NCI-H1417 (cell line): ENCODE measurements around the gene PTPN9.
A peak's percentile ranks its signal among the peaks of the same experiment; 100 is the strongest.
"Not testable (repeated sequence)": the region's sequence is repeated elsewhere in the genome, so short reads cannot be mapped to it uniquely, and the experiment has no call there.

ENCODE experiments used
- DNase-seq, 3 experiments: peaks; one replicate each; lab custom pipeline; 2025; lab: John Stamatoyannopoulos, UW

The PTPN9 gene

DNA sequence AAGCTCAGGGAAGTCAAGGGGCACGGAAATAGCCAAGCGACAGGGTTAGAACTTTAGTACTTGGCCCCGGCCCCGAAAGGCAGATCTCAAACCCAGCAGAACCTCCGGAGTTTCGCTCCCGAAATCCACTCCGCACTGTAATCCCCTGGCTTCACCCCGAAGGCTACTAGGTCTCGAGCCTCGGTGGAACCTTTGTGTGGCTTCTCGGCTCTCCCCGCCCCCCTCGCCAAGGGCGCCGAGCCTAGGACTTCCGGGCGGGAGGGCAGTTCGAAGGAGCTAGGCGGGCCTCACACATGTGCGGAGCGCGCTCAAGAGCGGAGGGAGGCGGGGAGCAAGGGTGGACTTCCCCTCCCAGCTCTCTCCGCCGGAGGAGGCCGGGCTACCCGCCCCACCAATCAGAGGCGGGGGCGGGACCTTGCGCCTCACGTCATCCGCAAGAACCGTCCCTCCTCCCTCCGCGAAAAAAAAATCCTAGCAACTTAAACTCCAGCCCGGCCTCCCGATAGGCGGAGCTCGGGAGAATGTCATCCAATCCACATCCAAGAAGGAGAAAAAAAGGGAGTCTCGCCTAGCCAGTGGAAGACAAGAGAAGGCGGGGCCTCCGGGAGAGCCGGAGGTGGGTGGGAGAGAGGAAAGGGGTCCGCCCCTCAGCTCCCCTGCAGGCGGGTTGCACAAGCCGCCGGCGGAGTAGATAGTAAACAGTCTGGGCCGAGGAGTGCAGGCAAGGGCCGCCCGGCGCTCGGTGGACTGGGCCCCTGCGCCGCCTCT lies 125.2 kb downstream of the PTPN9 start:
- DNase-seq, result peak; percentile 98 to 100 (median 100)

DNA sequence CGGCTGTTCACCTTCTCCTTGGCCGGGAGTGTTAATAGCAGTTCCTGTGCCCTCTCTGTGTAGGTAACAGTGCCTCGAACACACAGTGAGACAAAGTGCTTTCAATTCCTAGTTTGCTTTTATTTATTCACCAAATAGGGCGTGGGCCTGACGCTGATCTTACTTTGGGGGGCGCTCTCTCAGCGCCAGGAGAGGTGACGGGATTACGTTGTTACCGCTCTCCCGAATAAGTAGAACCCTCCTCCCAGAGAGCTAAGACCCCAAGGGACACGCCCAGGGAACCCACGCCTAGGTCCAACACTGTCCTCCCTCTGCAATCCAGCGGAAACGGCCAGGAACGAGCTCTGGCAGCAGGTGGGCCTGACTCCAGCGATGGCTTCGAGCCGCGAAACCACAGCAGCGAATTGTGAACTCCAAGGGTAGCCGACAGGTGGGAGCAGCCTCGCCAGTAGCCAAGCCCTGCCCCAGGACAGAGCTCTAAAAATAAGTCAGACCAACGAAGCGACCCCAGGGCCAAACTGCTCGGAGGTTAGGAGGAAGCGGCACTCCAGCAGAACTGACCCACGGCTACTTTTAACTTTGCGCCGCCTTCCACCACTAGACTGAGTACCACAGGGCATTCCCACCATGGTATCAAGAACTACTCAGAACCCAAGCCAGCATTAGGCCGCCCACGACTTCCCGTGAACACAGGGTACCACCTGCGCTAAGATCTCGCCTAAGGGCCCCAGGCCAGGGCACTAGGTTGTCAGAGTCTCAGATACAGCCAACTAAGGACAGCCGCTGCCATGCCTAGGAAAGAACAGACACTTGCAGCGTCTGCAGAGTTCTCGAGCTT lies 126.0 kb downstream of the PTPN9 start:
- DNase-seq, result peak in 2 of 3 experiments; percentile 73 to 76

DNA sequence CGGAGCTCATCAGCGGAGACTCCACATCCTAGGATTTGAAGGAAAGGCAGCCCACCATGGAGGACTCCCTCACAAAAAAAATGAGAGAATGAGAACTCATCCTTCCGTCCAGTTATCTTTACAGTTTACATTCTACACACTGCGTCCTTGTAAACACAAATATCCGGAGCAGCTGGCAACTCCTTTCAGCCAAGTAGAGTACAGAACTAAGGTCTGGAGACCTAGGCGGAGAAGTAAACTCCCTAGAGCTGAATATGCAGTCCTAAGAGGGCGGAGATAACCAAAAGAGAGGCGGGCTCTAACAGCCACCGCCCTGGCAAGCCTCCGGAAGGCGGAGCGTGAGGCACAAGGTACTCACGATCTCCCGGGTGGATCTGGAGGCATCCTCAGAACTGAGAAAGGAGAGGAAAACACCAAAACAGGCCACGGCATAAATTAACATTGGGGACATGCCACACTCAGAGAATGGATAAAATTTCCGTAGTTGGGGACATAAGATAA lies 126.7 kb downstream of the PTPN9 start:
- DNase-seq, result peak; percentile 58 to 91 (median 77)

DNA sequence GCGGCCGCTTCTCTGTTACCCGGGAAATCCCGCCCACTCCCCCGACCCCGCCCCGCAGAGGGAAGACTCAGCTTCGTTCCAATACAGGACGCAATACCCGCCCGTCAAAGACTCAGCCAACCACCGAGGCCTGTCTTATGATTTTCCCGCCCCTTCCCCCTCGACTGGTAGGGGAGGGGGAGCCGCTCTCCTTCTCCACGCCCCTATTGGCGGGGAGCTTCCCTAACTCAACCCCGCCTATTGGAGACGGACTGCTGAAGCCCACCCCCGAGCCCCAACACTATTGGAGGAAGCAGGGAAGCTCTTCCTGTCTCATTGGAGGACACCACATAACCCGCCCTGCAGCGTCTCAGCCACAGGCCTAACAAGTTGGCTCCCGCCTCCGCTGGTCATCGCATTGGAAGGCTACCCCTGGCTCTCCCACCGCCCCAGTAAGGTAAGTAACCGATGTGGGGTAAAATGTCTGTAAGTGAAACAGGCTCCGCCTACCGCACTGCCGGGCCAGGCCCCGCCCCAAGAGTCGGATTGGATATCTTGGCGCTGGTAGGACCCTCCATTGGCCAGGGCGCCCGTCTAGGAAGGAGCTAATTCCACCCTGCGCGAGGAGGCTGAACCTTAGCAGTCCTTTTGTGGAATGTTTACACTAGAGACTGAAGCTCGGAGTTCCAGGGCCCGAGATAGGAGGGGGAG lies 127.3 kb downstream of the PTPN9 start, which contains the start of gene SIN3A:
Gene SIN3A, minus strand, starts transcription at position 17 of the 690 bp plus-strand sequence. CDS start 21,315 bp downstream, outside the sequence.
- peak; percentile 96 to 100 (median 100) for DNase-seq

DNA sequence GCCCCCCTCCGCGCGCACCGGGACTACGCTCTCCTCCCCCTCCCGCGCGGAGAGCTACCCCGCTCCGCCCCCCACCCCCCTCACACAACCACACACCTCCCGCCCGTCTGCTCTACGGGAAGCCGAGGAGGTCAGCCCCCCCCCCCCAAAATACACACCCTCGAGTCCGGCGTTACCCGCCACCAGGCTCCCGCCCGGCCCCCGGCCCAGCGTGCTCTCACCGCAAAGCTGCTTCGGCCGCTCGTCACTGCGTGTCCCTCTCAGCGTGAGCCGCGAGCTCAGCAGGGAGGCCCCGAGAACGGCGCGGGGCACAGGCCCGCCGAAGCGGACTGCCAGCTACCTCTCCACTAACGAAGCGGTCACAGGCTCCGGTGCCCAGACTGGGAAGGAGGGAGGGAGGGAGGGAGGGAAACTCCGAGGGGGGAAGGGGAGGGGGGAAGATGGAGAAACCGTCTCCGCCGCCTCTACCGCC lies 127.9 kb downstream of the PTPN9 start:
- no peak for DNase-seq

DNA sequence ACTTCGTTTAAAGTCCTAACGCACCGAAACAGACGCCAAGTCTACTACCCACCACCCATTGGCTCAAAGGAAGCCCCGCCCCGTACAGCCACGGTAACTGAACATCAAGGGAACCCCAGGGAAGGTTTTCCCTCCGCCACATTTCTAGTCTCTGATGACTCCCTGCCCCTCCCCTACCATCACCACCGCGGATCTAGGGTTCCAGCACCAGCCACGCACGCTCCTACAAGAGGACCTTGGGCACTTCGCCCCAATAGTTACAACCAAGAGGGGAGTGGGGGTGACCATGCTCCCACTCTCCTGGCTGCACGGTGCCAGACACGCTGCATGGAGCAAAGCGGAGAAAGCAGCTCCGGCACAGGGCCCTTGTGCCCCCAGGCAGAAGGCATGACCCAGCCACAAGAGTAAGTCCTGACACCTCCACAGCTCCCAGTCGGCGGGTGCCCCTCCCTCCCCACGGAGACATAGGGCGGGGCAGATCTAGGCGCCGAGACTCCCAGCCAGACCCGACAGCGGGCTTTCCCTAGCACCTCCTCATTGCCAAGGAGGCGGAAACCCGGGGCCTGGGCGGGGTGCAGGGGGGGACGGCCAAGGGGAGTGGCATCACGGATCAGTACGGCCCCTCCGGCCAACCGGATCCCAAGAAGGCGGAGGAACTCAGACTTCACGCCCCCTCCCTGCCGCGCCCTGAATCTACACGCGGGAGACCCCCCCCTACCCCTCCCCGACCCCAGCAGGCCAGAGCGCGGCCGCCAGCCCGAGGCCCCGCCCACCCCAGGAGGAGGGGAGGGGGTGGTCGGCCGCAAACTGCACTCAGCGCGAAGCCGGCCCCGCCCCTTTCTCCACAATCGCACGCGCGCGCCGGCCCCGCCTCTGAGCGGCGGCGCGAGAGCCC lies 128.6 kb downstream of the PTPN9 start:
- DNase-seq, result peak; percentile 96 to 98 (median 97)

DNA sequence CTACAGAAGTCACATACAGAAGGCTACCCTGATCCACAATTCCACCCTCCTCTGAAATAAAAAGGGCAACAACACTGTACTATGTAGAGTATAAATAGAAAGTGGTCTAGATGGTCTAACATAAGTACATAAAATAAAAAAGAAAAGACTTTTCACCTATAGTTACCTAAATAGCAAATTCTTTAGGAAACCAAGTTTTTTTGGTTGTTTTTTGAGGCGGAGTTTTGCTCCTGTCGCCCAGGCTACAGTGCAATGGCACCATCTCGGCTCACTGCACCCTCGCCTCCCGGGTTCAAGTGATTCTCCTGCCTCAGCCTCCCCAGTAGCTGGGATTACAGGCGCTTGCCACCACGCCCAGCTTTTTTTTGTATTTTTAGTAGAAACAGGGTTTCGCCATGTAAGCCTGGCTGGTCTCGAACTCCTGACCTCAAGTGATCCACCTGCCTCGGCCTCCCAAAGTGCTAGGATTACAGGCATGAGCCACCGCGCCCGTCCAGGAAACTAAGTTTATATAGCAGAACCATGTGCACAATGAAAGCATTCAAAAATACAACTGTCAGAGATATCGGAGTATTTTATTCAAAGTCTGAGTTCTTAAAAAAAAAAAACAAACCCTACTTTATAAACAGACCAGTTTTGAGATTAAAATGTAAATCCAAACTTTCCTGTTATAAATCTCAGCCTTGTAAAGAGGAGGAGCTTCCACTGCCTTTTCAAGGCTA lies 129.4 kb downstream of the PTPN9 start:
- DNase-seq, result peak in 1 of 3 experiments; percentile 23

DNA sequence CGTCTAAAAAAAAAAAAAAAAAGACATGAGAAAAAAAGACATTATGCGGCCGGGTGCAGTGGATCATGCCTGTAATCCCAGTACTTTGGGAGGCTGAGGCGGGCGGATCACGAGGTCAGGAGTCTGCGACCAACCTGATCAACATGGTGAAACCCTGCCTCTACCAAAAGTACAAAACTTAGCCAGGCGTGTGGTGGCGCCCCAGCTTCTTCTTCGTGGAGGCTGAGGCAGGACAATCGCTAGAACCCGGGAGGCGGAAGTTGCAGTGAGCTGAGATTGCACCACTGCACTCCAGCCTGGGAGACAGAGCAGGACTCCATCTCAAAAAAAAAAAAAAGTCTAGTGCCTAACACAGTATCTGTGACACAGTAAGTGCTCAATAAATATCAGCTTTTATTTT lies 130.9 kb downstream of the PTPN9 start:
- not testable (repeated sequence) for DNase-seq

DNA sequence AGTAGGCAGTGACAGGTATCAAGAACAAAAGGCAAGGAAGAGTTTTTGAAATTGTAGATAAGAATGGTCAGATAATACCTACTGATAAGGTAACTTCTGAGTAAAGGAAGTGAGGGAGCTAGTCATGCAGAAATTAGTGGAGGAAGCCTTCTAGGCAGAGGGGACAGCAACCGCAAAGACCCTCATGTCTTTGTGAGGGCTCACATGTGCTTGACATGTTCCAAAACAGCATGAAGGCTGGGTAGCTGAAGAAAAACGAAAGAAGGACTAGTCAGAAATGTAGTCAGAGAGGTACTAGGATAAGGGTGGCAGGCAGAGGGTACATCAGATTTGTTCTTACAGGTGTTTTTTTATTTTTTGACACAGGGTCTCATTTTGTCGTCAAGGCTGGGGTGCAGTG lies 133.0 kb downstream of the PTPN9 start:
- no peak for DNase-seq

DNA sequence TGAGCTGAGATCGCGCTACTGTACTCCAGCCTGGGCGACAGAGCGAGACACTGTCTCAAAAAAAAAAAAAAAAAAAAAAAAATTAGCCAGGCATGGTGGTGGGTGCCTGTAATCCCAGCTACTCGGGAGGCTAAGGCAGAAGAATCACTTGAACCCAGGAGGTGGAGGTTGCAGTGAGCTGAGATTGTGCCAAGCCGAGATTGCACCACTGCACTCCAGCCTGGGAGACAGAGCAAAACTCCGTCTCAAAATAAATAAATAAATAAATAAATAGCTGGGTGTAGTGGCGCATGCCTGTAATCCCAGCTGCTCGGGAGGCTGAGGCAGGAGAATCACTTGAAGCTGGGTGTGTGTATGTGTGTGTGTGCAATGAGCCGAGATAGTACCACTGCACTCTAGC lies 133.8 kb downstream of the PTPN9 start:
- not testable (repeated sequence) for DNase-seq

DNA sequence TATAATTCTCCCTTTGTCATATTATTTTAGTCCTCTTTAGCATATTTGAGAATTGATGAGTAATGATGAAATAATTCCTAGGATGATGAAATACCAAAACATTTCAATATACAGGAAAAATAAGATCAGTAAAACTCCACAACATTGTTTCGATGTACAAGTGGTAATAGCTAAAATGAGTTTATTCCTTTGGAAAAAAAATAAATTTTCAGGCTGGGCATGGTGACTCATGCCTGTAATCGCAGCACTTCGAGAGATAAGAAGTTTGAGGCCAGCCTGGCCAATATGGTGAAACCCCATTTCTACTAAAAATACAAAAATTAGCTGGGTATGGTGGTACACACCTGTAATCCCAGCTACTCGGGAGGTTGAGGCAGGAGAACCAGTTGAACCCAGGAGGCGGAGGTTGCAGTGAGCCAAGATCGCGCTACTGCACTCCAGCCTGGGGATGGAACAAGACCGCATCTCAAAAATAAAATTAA lies 135.1 kb downstream of the PTPN9 start:
- not testable (repeated sequence) for DNase-seq

DNA sequence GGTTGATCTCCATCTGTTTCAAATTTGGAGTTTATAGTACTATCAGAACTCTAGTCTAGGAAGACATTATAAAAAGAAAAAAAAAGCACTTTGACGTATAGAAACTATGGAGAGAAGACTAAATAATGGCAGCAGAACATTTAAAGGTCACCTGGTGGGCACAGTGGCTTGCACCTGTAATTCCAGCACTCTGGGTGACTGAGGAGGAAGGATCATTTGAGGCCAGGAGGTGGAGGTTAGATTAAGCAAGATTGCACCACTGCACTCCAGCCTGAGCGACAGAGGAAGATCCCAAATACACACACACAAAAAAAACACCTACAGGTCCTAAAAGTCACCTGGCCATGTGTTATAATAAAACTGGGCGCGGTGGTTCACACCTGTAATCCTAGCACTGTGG lies 141.4 kb downstream of the PTPN9 start:
- DNase-seq, result no peak

DNA sequence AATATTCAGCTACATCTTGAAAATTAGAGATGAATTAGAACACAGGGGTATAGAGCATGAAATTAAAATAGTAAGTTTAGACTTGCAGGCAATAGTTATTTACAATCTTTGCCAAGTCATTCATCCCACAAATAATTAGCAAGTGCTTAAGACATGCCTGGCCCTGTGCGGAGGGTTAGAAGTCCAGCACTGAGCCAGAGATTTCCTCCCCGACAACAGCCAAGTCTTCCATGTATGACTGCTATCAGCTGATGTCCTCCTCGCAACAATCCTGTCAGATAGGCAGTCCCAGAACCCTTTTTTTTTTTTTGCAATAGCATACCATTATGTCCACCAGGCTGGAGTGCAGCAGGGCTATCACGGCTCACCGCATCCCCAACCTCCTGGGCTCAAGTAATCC lies 142.2 kb downstream of the PTPN9 start:
- DNase-seq, result no peak

DNA sequence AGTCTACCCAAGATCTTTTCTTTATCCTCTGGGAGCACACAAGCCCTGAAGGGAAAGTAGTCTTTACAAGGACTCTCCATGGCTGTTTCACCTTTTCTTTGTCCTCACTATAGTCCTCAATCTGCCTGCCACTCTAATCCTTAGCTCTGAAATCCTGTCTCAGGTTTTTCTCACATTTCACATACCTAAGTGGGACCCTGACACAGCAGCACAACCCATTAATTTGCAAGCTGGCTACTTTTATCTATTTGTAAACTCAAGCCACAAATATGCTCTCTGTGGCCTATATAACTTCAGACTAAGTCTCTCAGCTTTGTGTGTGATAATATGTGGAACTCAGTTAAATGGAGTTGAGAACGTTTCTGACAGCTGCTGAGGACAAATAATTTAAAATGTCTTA lies 147.4 kb downstream of the PTPN9 start:
- no peak for DNase-seq

DNA sequence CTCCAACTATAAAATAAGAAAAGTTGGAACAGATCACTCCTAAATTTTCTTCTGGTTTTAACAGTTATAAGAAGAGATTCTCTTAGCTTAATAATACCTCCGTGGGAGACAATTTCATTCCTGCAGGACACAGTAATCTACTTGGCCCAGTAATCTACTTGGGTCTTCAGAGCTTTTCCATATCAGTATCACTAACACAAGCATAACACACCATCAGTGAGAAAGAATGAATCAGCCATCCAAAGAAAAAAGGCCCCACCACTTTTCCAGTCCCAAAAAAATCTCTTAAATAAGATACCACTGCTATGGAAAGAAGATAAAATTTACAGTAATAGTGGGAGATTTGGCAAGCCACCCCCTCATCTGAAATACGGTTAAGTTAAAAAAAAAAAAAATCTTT lies 147.8 kb downstream of the PTPN9 start:
- DNase-seq, result no peak

DNA sequence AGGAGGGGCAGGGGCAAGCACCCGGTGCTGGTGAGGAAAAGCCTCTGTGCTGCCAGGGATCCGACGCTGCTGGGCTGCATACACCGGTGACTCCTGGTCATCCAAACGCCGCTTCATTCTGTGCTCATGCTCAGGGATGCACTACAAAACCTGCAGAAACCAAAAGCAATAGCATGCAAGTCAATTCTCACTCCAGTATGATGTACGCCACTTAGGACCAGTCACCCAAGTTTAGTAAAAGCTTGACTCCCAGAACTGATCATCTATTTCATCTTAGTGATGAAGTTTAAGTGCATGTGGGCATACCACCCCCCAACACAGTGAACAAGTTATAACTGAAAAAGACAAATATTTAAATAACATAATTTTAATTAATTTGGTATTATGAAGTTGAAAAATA lies 148.9 kb downstream of the PTPN9 start:
- DNase-seq, result no peak

DNA sequence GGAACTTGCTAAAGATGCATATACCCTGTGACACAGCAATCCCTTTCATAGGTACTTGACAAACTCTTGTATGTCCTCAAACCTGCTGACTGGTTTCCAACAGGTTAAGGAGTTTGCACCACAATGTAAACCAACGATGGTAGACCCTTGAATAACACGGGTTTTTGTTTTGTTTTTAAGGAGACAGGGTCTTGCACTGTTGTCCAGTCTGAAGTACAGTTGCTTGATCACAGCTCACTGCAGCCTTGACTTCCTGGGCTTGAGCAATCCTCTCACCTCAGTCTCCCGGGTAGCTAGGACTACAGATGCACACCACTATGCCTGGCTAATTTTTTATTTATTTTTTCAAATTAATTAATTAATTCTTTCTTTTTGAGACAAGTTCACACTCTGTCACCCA lies 151.0 kb downstream of the PTPN9 start:
- DNase-seq, result no peak

DNA sequence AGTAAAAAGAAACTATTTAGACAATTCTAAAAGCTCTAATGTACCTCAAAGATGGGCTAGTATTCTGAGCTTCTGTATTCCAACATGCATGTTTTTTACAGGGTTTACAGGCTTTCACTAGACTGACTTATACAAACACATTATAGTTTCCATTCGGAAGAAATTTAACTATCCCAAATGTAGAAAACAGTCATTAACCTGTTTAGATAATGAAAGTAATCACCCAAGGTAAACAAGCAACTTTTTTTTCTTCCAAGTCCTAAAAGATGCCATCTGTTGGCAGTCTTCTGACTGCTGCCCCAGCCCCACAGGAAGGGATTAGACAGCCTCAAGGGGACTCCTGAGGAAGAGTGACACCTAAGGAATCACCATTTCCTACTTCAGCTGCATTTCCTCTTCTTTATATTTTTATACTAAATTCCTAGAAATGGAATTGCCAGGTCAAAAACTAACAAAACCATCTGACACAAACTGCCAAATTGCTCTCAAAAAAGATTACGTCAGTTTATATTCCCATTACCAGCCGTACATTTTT lies 153.1 kb downstream of the PTPN9 start:
- no peak for DNase-seq

DNA sequence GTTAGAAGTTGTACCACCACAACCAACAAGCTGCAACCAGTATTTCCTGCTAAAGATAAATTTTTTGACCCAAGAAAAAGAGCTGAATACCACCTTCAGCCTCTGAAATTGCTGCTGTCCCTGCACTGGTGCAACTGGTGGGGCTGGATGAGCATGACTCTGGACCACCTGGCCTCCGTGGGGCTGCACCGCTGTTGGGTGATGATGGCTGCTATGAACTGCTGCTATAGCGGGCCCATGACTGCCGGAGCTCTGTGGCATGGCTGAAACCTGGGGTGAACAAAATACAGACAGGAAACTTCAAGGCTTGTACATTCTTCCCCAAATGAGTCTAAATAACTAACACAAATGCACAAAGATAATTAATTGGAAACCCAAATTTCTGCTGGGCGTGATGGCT lies 156.6 kb downstream of the PTPN9 start:
- no peak for DNase-seq

DNA sequence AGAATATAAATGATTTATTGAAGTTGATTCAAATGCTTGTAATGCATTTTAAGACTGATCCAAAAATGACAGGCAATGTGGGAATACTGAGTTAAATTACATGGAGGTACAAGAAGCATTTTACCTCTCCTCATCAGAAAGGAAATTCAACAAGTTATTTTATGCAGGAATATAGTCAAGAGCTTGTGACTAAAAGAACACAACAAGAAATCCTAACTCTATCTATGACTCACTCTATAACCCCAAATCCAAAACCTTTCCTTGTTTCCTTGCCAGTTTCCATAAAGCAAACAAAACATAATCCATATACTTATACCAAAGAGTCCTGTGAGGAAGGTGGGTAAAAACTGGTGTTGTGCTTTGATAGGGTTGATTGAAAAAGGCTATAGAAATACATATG lies 158.4 kb downstream of the PTPN9 start:
- no peak for DNase-seq
